OCI-LY7 (cell line): ENCODE results near the gene GALNT14. TPM values are rescaled to one million over a fixed set of nuclear protein-coding genes. Genes with fewer than 3 reads are reported as not detected.

Experiments used
- BruUV-seq: library from RNA; stranded (reverse); fragments of 400-500 nt; replicated peaks from 2 replicates; lab custom pipeline; 2021; lab: Mats Ljungman, UMichigan
- CTCF ChIA-PET: fragments of 300-600 bp; sonication (Branson Sonifier 250); formaldehyde crosslinking; loops from one replicate; lab custom pipeline; 2022; ENCODE audit warnings: antibody characterized with exemption; ENCODE audit not compliant: unreplicated experiment; lab: Charles Lee
- POLR2A ChIA-PET: fragments of 300-600 bp; sonication (Branson Sonifier 250); formaldehyde crosslinking; loops from one replicate; lab custom pipeline; 2022; ENCODE audit warnings: antibody characterized with exemption; lab: Charles Lee
- DNase-seq: peaks from one replicate; pipeline ENCODE4 v3.0.0-alpha.2; 2015; ENCODE audit warnings: low spot score
- H2AFZ ChIP-seq: fragments of 200-600 bp; sonication (generic), shearing (Covaris generic); 2 replicates; pipeline ENCODE4 v1.6.1; 2014; ENCODE audit warnings: mild to moderate bottlenecking, antibody characterized with exemption, low read length, moderate library complexity
- H3K27ac ChIP-seq: fragments of 200-600 bp; sonication (generic); 2 replicates; pipeline ENCODE4 v1.5.1; 2014; ENCODE audit warnings: mixed run types, low read depth, mild to moderate bottlenecking, moderate library complexity, low read length, inconsistent platforms; ENCODE audit not compliant: poor library complexity, severe bottlenecking
- H3K36me3 ChIP-seq: fragments of 200-600 bp; sonication (generic); 2 replicates; pipeline ENCODE4 v1.6.1; 2014; ENCODE audit warnings: mild to moderate bottlenecking, antibody characterized with exemption, low read length, moderate library complexity, mixed read lengths; ENCODE audit not compliant: insufficient read depth
- H3K4me1 ChIP-seq: fragments of 200-600 bp; sonication (generic); 2 replicates; pipeline ENCODE4 v1.5.1; 2014; ENCODE audit warnings: mild to moderate bottlenecking, low read length; ENCODE audit not compliant: insufficient read depth, poor library complexity, severe bottlenecking
- H3K4me2 ChIP-seq: fragments of 200-600 bp; sonication (generic); 2 replicates; pipeline ENCODE4 v1.6.1; 2014; ENCODE audit warnings: mild to moderate bottlenecking, low read length
- H3K4me3 ChIP-seq: fragments of 200-600 bp; sonication (generic); 2 replicates; pipeline ENCODE4 v1.5.1; 2014; ENCODE audit warnings: mild to moderate bottlenecking, low read depth, low read length; ENCODE audit not compliant: poor library complexity, severe bottlenecking
- H3K79me2 ChIP-seq: fragments of 200-600 bp; sonication (generic); 2 replicates; pipeline ENCODE4 v1.6.1; 2016; ENCODE audit warnings: low read depth, mild to moderate bottlenecking, low read length, moderate library complexity, mixed read lengths; ENCODE audit not compliant: insufficient read depth
- H3K9me2 ChIP-seq: fragments of 200-600 bp; sonication (generic); 2 replicates; pipeline ENCODE4 v1.6.1; 2016; ENCODE audit warnings: mild to moderate bottlenecking, low read length, mixed read lengths; ENCODE audit not compliant: insufficient read depth
- H3K9me3 ChIP-seq: fragments of 200-600 bp; sonication (generic); 2 replicates; pipeline ENCODE4 v1.6.1; 2014; ENCODE audit warnings: mild to moderate bottlenecking, mixed run types, low read length, mixed read lengths
- H4K20me1 ChIP-seq: fragments of 200-600 bp; sonication (generic); 2 replicates; pipeline ENCODE4 v1.6.1; 2014; ENCODE audit warnings: mild to moderate bottlenecking, antibody characterized with exemption, low read length, moderate library complexity, mixed read lengths; ENCODE audit not compliant: insufficient read depth
- EZH2phosphoT487 ChIP-seq: fragments of 200-600 bp; sonication (generic); IDR thresholded peaks from 2 replicates; pipeline ENCODE4 v1.6.1; 2018; ENCODE audit warnings: low read depth, borderline replicate concordance, mild to moderate bottlenecking, mixed run types, antibody characterized with exemption, low read length, moderate library complexity, mixed read lengths
- intact Hi-C: fragments of 100-400 bp; cut with micrococcal nuclease; formaldehyde crosslinking; loops from one replicate; pipeline ENCODE4 v1.10.0; 2022; ENCODE audit not compliant: unreplicated experiment
- total RNA-seq, 2 experiments: library from RNA; depleted of rRNA in 1 of 2; stranded (reverse); fragments of >200 nt in 1 of 2; shearing (Covaris generic) in 1 of 2; gene quantifications; 2 replicates each; pipeline ENCODE4 v1.2.3, GENCODE V29; 2014 to 2022
- TF ChIP-seq, protein P1 (sequence below): fragments of 200-600 bp; sonication (generic); conservative IDR thresholded peaks from 2 replicates; pipeline ENCODE4 v1.5.1; 2014; ENCODE audit warnings: mild to moderate bottlenecking, antibody characterized with exemption, low read length, moderate library complexity, mixed read lengths

The GALNT14 gene
- total RNA-seq, 2 experiments from 2014 or later, result 14.8 to 25.6 TPM

DNA sequence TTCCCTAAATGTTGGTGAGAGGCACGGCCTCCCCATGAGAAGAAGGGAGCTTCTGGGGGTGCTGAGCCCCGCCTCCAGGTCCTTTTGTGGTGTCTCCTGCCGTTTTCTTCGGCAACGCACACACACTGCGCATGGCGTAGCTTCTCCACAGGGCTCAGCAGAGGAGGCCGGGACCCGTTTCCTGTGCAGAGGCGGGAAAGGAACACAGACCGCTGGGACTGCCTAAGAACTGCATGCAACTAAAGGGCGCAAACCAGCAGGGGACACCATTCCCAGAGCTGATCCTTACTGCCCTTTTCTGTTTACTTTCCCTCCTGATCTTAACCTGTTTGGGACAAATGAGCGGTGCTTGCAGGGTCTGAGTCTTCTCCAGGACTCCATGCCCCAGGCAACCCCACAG is 240.7 kb downstream of the GALNT14 start:
- TF ChIP-seq, protein P1, sequence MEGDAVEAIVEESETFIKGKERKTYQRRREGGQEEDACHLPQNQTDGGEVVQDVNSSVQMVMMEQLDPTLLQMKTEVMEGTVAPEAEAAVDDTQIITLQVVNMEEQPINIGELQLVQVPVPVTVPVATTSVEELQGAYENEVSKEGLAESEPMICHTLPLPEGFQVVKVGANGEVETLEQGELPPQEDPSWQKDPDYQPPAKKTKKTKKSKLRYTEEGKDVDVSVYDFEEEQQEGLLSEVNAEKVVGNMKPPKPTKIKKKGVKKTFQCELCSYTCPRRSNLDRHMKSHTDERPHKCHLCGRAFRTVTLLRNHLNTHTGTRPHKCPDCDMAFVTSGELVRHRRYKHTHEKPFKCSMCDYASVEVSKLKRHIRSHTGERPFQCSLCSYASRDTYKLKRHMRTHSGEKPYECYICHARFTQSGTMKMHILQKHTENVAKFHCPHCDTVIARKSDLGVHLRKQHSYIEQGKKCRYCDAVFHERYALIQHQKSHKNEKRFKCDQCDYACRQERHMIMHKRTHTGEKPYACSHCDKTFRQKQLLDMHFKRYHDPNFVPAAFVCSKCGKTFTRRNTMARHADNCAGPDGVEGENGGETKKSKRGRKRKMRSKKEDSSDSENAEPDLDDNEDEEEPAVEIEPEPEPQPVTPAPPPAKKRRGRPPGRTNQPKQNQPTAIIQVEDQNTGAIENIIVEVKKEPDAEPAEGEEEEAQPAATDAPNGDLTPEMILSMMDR, result no peak
- no peak for TF ChIP-seq EZH2phosphoT487
- H2AFZ ChIP-seq, result no peak overlapping the region
- H3K4me2 ChIP-seq, result no peak overlapping the region
- no TSS peak for BruUV-seq
- POLR2A ChIA-PET, result no interaction called here
- intact Hi-C loops, result no loop called here
- no peak overlapping the region for H3K27ac ChIP-seq
- no peaks in the 10 kb centered on the region for H3K9me3 ChIP-seq
- no peak for DNase-seq
- H3K9me2 ChIP-seq, result no peaks in the 10 kb centered on the region
- H4K20me1 ChIP-seq, result no peaks in the 10 kb centered on the region
- no peaks in the 10 kb centered on the region for H3K36me3 ChIP-seq
- CTCF ChIA-PET, result interaction anchor here (0.5 kb wide), 1 partner anchor 435 kb away, joined by 5 read pairs; no protein-coding TSS in a partner anchor
- H3K4me1 ChIP-seq, result no peaks in the 10 kb centered on the region
- no peak overlapping the region for H3K4me3 ChIP-seq
- H3K79me2 ChIP-seq, result no peaks in the 10 kb centered on the region

DNA sequence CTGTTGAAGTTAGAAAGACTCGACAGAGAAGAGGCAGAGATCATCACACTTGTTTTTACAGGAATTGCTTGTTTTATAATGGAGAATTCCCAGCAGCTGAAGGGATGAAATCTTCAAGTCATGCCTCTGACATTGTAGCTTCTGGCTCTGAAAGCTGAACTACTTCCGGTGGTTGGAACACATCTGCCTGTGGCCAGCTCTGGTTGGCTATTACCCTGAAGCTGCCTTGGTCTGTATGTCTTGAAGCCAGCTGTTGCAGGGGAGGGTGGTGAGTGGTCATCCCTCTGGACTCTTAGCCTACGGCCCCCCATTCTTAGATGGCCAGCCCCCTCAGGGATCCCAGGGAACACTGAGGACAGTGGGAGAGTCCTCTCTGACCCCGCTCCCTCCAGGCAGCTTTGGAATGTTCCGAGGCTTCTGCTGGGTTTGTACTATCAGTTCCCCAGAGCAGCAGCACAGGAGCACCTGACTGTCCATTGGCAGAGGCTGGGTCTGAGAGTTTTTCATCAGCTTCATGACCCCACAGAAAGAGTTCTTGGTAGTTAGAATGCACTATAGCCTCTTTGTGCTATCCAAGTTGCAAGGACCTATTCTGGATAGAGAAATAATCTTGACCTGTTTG is 243.6 kb downstream of the GALNT14 start:
- POLR2A ChIA-PET, result no interaction called here
- Histone ChIP-seq H3K9me3 (no peaks in the 10 kb centered on the region), H3K9me2 (no peaks in the 10 kb centered on the region), H2AFZ (no peak overlapping the region), H3K4me1 (no peaks in the 10 kb centered on the region), H4K20me1 (no peaks in the 10 kb centered on the region), H3K4me3 (no peak overlapping the region), H3K36me3 (no peaks in the 10 kb centered on the region), H3K27ac (no peak overlapping the region), H3K79me2 (no peaks in the 10 kb centered on the region), H3K4me2 (no peak overlapping the region)
- intact Hi-C loops, result no loop called here
- TF ChIP-seq EZH2phosphoT487, result no peak
- TF ChIP-seq, protein P1, result no peak
- CTCF ChIA-PET, result no interaction called here
- no TSS peak for BruUV-seq
- no peak for DNase-seq

DNA sequence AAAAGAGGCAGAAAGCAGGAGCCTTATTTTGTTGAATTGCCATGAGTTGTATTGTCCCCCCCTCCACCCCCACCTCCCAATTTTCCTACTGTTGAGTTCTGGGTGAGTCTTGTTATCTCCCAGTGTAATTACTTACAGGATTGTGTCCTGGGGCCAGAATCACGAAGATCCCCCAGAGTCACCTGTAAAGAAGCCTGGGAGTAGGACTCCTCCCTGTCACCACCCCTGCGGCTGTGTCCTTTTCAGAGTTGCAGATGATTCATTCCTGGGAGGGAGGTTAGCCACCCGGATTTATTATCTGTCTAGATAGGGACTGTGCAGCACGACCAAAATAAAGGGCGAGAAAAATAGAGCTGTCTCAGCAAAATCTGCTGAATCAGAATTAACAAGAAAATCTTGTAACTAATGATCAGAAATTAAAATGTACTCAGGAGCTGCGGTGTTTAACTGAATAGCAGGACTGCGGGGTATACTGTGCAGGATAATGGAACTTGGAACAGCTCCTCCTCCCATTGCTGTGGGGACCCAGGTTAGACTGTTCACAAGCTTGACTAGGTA is 249.3 kb downstream of the GALNT14 start:
- no peak overlapping the region for H3K4me2 ChIP-seq
- H3K79me2 ChIP-seq, result no peaks in the 10 kb centered on the region
- ChIA-PET CTCF (no interaction called here), POLR2A (no interaction called here)
- H3K9me3 ChIP-seq, result no peaks in the 10 kb centered on the region
- no peaks in the 10 kb centered on the region for H3K9me2 ChIP-seq
- H2AFZ ChIP-seq, result no peak overlapping the region
- H3K36me3 ChIP-seq, result no peaks in the 10 kb centered on the region
- intact Hi-C loops, result no loop called here
- H3K4me1 ChIP-seq, result no peaks in the 10 kb centered on the region
- no peak overlapping the region for H3K4me3 ChIP-seq
- BruUV-seq, result no TSS peak
- DNase-seq, result no peak
- TF ChIP-seq EZH2phosphoT487, result no peak
- TF ChIP-seq, protein P1, result no peak
- H3K27ac ChIP-seq, result no peak overlapping the region
- H4K20me1 ChIP-seq, result no peaks in the 10 kb centered on the region
